Stomach smooth muscle (tissue), 2 donors: ENCODE results near the gene THAP7.

Source experiments
- H3K27ac ChIP-seq: one replicate; pipeline ENCODE4 v1.7.0; 2013; ENCODE audit warnings: mild to moderate bottlenecking, low read length, inconsistent platforms
- H3K27me3 ChIP-seq, 2 donors: one replicate each; pipeline ENCODE4 v1.7.0; 2013; ENCODE audit warnings: low read length in 2 of 2; ENCODE audit not compliant: insufficient read depth in 2 of 2, control insufficient read depth in 1 of 2
- H3K36me3 ChIP-seq, 2 donors: one replicate each; pipeline ENCODE4 v1.7.0; 2013; ENCODE audit warnings: low read length in 2 of 2; ENCODE audit not compliant: control insufficient read depth in 2 of 2, insufficient read depth in 2 of 2
- H3K4me1 ChIP-seq: one replicate; pipeline ENCODE4 v1.7.0; 2013; ENCODE audit warnings: low read length; ENCODE audit not compliant: control insufficient read depth, insufficient read depth
- H3K4me3 ChIP-seq, 2 donors: one replicate each; pipeline ENCODE4 v1.7.0; 2013; ENCODE audit warnings: low read length in 2 of 2
- H3K9ac ChIP-seq, 2 donors: one replicate each; pipeline ENCODE4 v1.7.0; 2013; ENCODE audit warnings: low read length in 2 of 2, mild to moderate bottlenecking in 1 of 2
- H3K9me3 ChIP-seq, 2 donors: one replicate each; pipeline ENCODE4 v1.7.0; 2013; ENCODE audit warnings: low read length in 2 of 2; ENCODE audit not compliant: control insufficient read depth in 2 of 2
- donor health status: healthy.
- donor health status: Pancreatic carcinoma.

Gene THAP7

DNA sequence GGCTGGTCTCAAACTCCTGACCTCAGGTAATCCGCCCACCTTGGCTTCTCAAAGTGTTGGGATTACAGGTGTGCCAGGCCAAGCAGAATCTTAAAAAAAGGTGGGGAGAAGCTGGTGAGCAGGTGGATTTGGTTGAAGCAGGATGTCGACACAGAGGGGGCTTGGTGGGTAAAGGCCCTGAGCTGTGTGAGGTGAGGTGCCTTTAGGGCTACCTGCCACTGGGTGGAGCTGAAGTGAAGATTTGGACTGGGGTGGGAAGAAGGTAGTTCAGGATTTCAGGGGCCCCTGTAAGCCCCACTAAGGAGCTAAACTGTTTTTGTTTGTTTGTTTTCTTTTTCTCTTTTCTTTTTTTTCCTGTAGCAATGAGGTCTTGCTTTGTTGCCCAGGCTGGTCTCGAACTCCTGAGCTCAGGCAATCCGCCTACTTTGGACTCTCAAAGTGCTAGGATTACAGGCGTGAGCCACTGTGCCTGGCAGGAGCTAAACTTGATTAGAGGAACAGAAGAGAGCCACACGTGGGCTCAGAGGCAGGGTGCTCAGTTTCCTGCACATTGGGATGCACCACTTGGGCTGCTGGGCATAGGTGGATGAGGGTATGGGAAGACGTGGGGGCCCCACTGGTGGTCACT, 19.0 kb upstream of the THAP7 start:
- no peaks in the 10 kb centered on the region for H3K36me3 ChIP-seq
- no peak overlapping the region for H3K27ac ChIP-seq
- H3K9ac ChIP-seq = no peak overlapping the region
- no peaks in the 10 kb centered on the region for H3K4me1 ChIP-seq
- H3K9me3 ChIP-seq = no peaks in the 10 kb centered on the region
- H3K27me3 ChIP-seq = no peaks in the 10 kb centered on the region
- H3K4me3 ChIP-seq = no peak overlapping the region

GRCh38 chr22:21018314-21018713, 16.4 kb upstream of the THAP7 start:
- H3K27ac ChIP-seq = no peak overlapping the region
- H3K36me3 ChIP-seq = no peaks in the 10 kb centered on the region
- H3K9ac ChIP-seq = no peak overlapping the region
- no peaks in the 10 kb centered on the region for H3K9me3 ChIP-seq
- no peak overlapping the region for H3K4me3 ChIP-seq
- H3K27me3 ChIP-seq = no peaks in the 10 kb centered on the region
- H3K4me1 ChIP-seq = peaks cover 24% of the 10 kb centered on the region

DNA sequence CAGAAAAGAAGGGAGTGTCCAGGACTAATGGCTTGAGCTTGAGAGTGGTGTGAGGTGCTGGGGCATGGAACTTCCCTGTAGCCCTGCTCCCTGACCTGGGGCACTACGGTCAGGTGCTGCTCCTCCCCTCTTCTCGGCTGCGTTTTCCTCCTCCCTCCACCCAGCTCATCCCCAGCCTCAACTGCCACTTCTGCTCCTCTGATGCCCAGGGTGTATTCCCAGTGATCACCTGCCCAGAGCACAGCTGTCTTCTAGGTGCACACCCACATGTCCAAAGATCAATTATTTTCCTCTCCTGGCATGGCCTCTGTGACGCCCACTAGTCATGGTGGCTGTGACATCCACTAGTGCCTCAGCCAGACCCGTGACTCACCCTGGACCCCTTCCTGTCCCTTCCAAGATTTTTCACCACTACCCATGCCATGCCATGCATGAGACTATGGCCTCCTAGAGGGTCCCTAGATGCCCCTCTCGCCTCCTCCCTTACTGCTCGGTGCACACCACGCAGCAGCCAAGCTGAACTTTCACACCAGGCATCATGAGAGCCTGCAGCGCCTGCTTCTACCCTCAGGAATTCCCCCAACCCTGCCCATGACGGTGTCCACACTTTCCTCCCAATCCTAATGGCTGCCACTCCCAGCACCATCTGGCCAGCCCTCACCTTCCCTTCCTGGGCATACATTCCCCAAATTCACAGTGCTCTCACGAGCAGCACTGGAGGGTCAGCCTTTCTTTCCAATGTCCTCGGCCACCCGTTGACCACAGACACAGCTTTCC, 14.9 kb upstream of the THAP7 start:
- no peaks in the 10 kb centered on the region for H3K9me3 ChIP-seq
- H3K4me1 ChIP-seq = peaks cover 24% of the 10 kb centered on the region
- no peak overlapping the region for H3K9ac ChIP-seq
- no peaks in the 10 kb centered on the region for H3K36me3 ChIP-seq
- no peaks in the 10 kb centered on the region for H3K27me3 ChIP-seq
- no peak overlapping the region for H3K27ac ChIP-seq
- no peak overlapping the region for H3K4me3 ChIP-seq

DNA sequence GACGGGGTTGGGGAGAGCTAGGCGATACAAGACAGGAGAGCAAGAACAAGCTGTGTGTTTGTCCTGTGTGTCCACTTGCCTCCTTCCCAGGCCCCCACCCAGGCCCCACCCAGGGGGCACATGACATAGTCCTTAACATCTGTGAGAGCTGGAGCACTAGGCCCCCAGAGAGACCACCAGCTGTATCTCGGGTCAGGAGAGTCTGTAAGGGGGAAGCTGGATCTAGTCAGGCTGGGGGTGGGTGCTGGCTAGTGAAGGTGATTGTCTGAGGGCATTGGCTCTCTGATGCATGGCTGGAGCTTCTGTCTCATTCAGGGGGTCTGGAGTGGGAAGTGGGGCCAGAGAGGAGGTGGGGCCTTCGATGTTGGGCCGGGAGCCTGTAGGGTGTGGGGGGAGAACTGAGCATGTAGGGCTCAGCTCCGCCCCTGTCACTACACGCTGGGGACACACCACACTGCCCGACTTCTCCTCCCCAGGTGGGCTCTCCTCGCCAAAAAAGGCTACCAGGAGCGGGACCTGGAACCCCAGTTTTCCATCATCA, 13.6 kb upstream of the THAP7 start:
- Histone ChIP-seq H3K4me3 (no peak overlapping the region), H3K9me3 (no peaks in the 10 kb centered on the region), H3K9ac (no peak overlapping the region), H3K36me3 (no peaks in the 10 kb centered on the region), H3K27ac (no peak overlapping the region), H3K27me3 (no peaks in the 10 kb centered on the region), H3K4me1 (peaks cover 24% of the 10 kb centered on the region)

GRCh38 chr22:21014726-21015465, 13.0 kb upstream of the THAP7 start, which contains the start of gene P2RX6:
TSS of gene P2RX6 (plus strand) at chr22:21015165. CDS start at chr22:21015175, 10 bp downstream.
- no peaks in the 10 kb centered on the region for H3K36me3 ChIP-seq
- H3K4me1 ChIP-seq = peaks cover 24% of the 10 kb centered on the region
- H3K27ac ChIP-seq = peak within 1 kb of the TSS; percentile 49
- H3K9me3 ChIP-seq = no peaks in the 10 kb centered on the region
- peak within 1 kb of the TSS; percentile 79 to 82 for H3K4me3 ChIP-seq
- no peaks in the 10 kb centered on the region for H3K27me3 ChIP-seq
- H3K9ac ChIP-seq = peak within 1 kb of the TSS; percentile 60 to 64

DNA sequence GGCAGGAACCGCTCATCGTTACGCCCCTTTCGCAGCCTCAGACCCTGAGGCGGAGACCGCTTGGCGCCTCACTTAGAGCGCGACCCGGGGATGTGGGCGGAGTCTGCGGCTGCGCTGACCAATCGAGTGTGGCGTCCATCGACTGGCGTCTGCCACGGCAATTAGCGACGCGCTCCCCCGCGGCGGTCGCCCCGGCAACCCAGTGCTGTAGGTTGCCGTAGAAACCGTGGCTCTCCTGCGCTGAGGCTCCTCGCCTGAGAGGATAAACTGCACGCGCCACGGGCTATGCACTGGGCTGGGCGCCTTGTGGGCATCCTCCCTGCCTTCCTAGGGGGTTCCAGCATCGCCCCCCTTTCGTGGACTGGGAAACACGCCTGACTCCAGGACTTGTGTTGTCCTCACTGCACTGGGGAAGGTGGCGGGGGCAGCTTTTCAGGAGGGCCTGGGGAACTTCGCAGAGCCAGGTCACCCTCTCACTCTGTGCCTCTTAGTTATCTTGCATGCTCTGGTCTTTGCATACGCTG, 12.3 kb upstream of the THAP7 start:
- Histone ChIP-seq H3K9me3 (no peaks in the 10 kb centered on the region), H3K27ac (peak overlapping the region; percentile 49)

GRCh38 chr22:21013657-21014201, 11.8 kb upstream of the THAP7 start:
- peak overlapping the region; percentile 60 to 64 for H3K9ac ChIP-seq
- no peaks in the 10 kb centered on the region for H3K9me3 ChIP-seq
- H3K27ac ChIP-seq = peak overlapping the region; percentile 49

More for the DNA sequence above, 12.3 kb upstream of the THAP7 start:
- Histone ChIP-seq H3K4me3 (peak overlapping the region; percentile 79 to 82), H3K27me3 (no peaks in the 10 kb centered on the region), H3K4me1 (peaks cover 24% of the 10 kb centered on the region), H3K36me3 (no peaks in the 10 kb centered on the region), H3K9ac (peak overlapping the region; percentile 60 to 64)

GRCh38 chr22:21012446-21013407, 10.8 kb upstream of the THAP7 start:
- H3K4me3 ChIP-seq = no peak overlapping the region
- H3K4me1 ChIP-seq = peaks cover 24% of the 10 kb centered on the region
- H3K27me3 ChIP-seq = no peaks in the 10 kb centered on the region
- no peaks in the 10 kb centered on the region for H3K9me3 ChIP-seq
- H3K27ac ChIP-seq = no peak overlapping the region
- H3K36me3 ChIP-seq = no peaks in the 10 kb centered on the region
- no peak overlapping the region for H3K9ac ChIP-seq

More at GRCh38 chr22:21013657-21014201, 11.8 kb upstream of the THAP7 start:
- Histone ChIP-seq H3K4me3 (peak overlapping the region; percentile 79 to 82), H3K36me3 (no peaks in the 10 kb centered on the region), H3K4me1 (peaks cover 24% of the 10 kb centered on the region), H3K27me3 (no peaks in the 10 kb centered on the region)

- no peak overlapping the region for H3K9ac ChIP-seq
- no peaks in the 10 kb centered on the region for H3K36me3 ChIP-seq
- no peaks in the 10 kb centered on the region for H3K27me3 ChIP-seq
Measured at GRCh38 chr22:21010426-21011113, 8.7 kb upstream of the THAP7 start.

More at GRCh38 chr22:21010426-21011113, 8.7 kb upstream of the THAP7 start:
- Histone ChIP-seq H3K27ac (no peak overlapping the region), H3K4me1 (peaks cover 22% of the 10 kb centered on the region), H3K9me3 (no peaks in the 10 kb centered on the region), H3K4me3 (no peak overlapping the region)
